GM12878 (cell line): ENCODE data around the gene ETV6. TPM values are rescaled to one million over a fixed set of nuclear protein-coding genes. Genes with fewer than 3 reads are reported as not detected.

Experiments
- ATAC-seq: fragments of 200-7000 bp; cut with Tn5 transposase; 3 replicates; pipeline ENCODE4 v1.9.1; 2020; ENCODE audit warnings: mild to moderate bottlenecking, moderate library complexity
- BruUV-seq: library from RNA; stranded (reverse); fragments of 400-500 nt; replicated peaks from 2 replicates; lab custom pipeline; 2021; lab: Mats Ljungman, UMichigan
- CTCF ChIA-PET: fragments of 300-600 bp; sonication (Branson Sonifier 250); formaldehyde crosslinking; extraction: SDS; loops from one replicate; lab custom pipeline; 2021; ENCODE audit warnings: inconsistent platforms; lab: Yijun Ruan, JAX
- POLR2A ChIA-PET: fragments of 350-600 bp; formaldehyde crosslinking; extraction: SDS; loops from one replicate; lab custom pipeline; 2021; ENCODE audit warnings: inconsistent platforms; lab: Charles Lee
- RAD21 ChIA-PET: fragments of 300-600 bp; sonication (Branson Sonifier 250); formaldehyde crosslinking; loops from one replicate; lab custom pipeline; 2023; ENCODE audit warnings: antibody characterized with exemption; ENCODE audit not compliant: unreplicated experiment; lab: Charles Lee
- SMC1A ChIA-PET: fragments of 300-600 bp; sonication (Branson Sonifier 250); formaldehyde crosslinking; loops from one replicate; lab custom pipeline; 2023; ENCODE audit not compliant: unreplicated experiment, uncharacterized antibody; lab: Charles Lee
- DNase-seq: peaks from one replicate; pipeline ENCODE4 v3.0.0-alpha.2; 2011; ENCODE audit warnings: low read depth, low spot score
- FAIRE-seq: peaks from 3 replicates; lab custom pipeline; 2011; peaks lifted over from hg19 to GRCh38; lab: Jason Lieb, UNC
- H2AFZ ChIP-seq: 2 replicates; pipeline ENCODE4 v1.6.0; 2011; ENCODE audit warnings: low read depth, low read length, control low read depth; ENCODE audit not compliant: control insufficient read depth
- H3K27ac ChIP-seq: 2 replicates; pipeline ENCODE4 v1.5.1; 2011; ENCODE audit warnings: control low read depth; ENCODE audit not compliant: control insufficient read depth, insufficient read depth
- H3K27me3 ChIP-seq, 2 experiments: replicated peaks in 1 of 2; 2 replicates each; pipeline versions ENCODE4 v1.6.0 to v1.6.1; 2011; ENCODE audit warnings: low read length in 1 of 2; ENCODE audit not compliant: control insufficient read depth in 2 of 2, insufficient read depth in 2 of 2
- H3K36me3 ChIP-seq, 2 experiments: 2 replicates each; pipeline ENCODE4 v1.5.1; 2011; ENCODE audit warnings: low read length in 1 of 2; ENCODE audit not compliant: control insufficient read depth in 2 of 2, insufficient read depth in 2 of 2
- H3K4me1 ChIP-seq: 2 replicates; pipeline ENCODE4 v1.6.1; 2011; ENCODE audit warnings: mild to moderate bottlenecking, low read length, moderate library complexity, mixed read lengths; ENCODE audit not compliant: control insufficient read depth, insufficient read depth
- H3K4me2 ChIP-seq: 2 replicates; pipeline ENCODE4 v1.6.0; 2011; ENCODE audit warnings: control low read depth; ENCODE audit not compliant: control insufficient read depth, insufficient read depth
- H3K4me3 ChIP-seq: fragments of 200-600 bp; sonication (generic); 2 replicates; pipeline ENCODE4 v1.5.1; 2016
- H3K79me2 ChIP-seq: 2 replicates; pipeline ENCODE4 v1.6.0; 2011; ENCODE audit warnings: low read length; ENCODE audit not compliant: control insufficient read depth, insufficient read depth
- H3K9ac ChIP-seq: 2 replicates; pipeline ENCODE4 v1.8.0; 2011; ENCODE audit warnings: low read length, control low read depth, mixed read lengths; ENCODE audit not compliant: control insufficient read depth, insufficient read depth
- H3K9me3 ChIP-seq: replicated peaks from 3 replicates; pipeline ENCODE4 v1.5.1; 2011; ENCODE audit warnings: mild to moderate bottlenecking, low read length; ENCODE audit not compliant: control insufficient read depth, insufficient read depth
- H4K20me1 ChIP-seq: 2 replicates; pipeline ENCODE4 v1.6.0; 2011; ENCODE audit not compliant: control insufficient read depth, insufficient read depth
- CBX5 ChIP-seq: sonication (generic); IDR thresholded peaks from 2 replicates; pipeline ENCODE4 v1.6.1; 2016; ENCODE audit warnings: low read depth, moderate library complexity, mild to moderate bottlenecking, inconsistent platforms
- HCFC1 ChIP-seq: fragments of 150-350 bp; IDR thresholded peaks from 2 replicates; pipeline ENCODE4 v1.6.1; 2014; ENCODE audit warnings: low read length
- HSF1 ChIP-seq: fragments of 150-350 bp; IDR thresholded peaks from 2 replicates; pipeline ENCODE4 v1.6.1; 2014; ENCODE audit warnings: mild to moderate bottlenecking, low read depth, low read length
- IRF4 ChIP-seq: IDR thresholded peaks from 2 replicates; pipeline ENCODE4 v1.6.1; 2011; ENCODE audit warnings: low read depth, low read length
- IRF5 ChIP-seq: fragments of 450-650 bp; IDR thresholded peaks from 2 replicates; pipeline ENCODE4 v1.6.1; 2017; ENCODE audit warnings: borderline replicate concordance
- KLF5 ChIP-seq: fragments of 450-650 bp; IDR thresholded peaks from 2 replicates; pipeline ENCODE4 v1.6.1; 2014; ENCODE audit warnings: mild to moderate bottlenecking; ENCODE audit not compliant: partially characterized antibody
- LARP7 ChIP-seq: fragments of 450-650 bp; IDR thresholded peaks from 2 replicates; pipeline ENCODE4 v1.6.1; 2017; ENCODE audit warnings: mild to moderate bottlenecking
- MTA2 ChIP-seq: fragments of 450-650 bp; IDR thresholded peaks from 2 replicates; pipeline ENCODE4 v1.6.1; 2016; ENCODE audit warnings: low read depth, mild to moderate bottlenecking, moderate library complexity
- MTA3 ChIP-seq: IDR thresholded peaks from 2 replicates; pipeline ENCODE4 v1.6.1; 2012; ENCODE audit warnings: low read length, inconsistent platforms, borderline replicate concordance
- MYB ChIP-seq: fragments of 150-350 bp; IDR thresholded peaks from 2 replicates; pipeline ENCODE4 v1.6.1; 2014; ENCODE audit warnings: mild to moderate bottlenecking, low read depth, low read length, borderline replicate concordance
- POLR2AphosphoS5 ChIP-seq: IDR thresholded peaks from 2 replicates; pipeline ENCODE4 v1.6.1; 2011; ENCODE audit warnings: mild to moderate bottlenecking, low read length, inconsistent platforms
- RUNX3 ChIP-seq: IDR thresholded peaks from 2 replicates; pipeline ENCODE4 v1.6.1; 2012; ENCODE audit warnings: low read length, inconsistent platforms
- SIX5 ChIP-seq: IDR thresholded peaks from 2 replicates; pipeline ENCODE4 v1.6.1; 2011; ENCODE audit warnings: mild to moderate bottlenecking, low read depth, low read length, moderate library complexity; ENCODE audit not compliant: severe bottlenecking
- TARDBP ChIP-seq: IDR thresholded peaks from 2 replicates; pipeline ENCODE4 v1.6.1; 2016; ENCODE audit warnings: borderline replicate concordance
- TCF3 ChIP-seq: IDR thresholded peaks from 2 replicates; pipeline ENCODE4 v1.6.1; 2012; ENCODE audit warnings: low read depth, mild to moderate bottlenecking, low read length, borderline replicate concordance; ENCODE audit not compliant: insufficient read depth
- ZNF217 ChIP-seq: fragments of 450-650 bp; IDR thresholded peaks from 2 replicates; pipeline ENCODE4 v1.6.1; 2017; ENCODE audit warnings: antibody characterized with exemption, mild to moderate bottlenecking
- ZNF384 ChIP-seq: IDR thresholded peaks from 2 replicates; pipeline ENCODE4 v1.6.1; 2012; ENCODE audit warnings: low read depth, mild to moderate bottlenecking, low read length, improper control_type of control experiment, borderline replicate concordance
- WGBS: methylation state at CpG from one replicate; pipeline ENCODE4 v1.1.6; 2016; ENCODE audit warnings: low lambda C conversion rate; ENCODE audit not compliant: insufficient replicate concordance, insufficient coverage; ENCODE audit errors: missing lambda C conversion rate; 5-methylcytosine and 5-hydroxymethylcytosine counted together
- in situ Hi-C: fragments of 300-500 bp; cut with MboI; formaldehyde crosslinking; loops from 9 replicates; pipeline ENCODE4 v1.14.3; 2018; ENCODE audit warnings: mixed read lengths
- intact Hi-C: fragments of 100-400 bp; cut with micrococcal nuclease; formaldehyde crosslinking; loops from one replicate; pipeline ENCODE4 v1.14.2; 2022; ENCODE audit not compliant: unreplicated experiment
- polyA plus RNA-seq, 11 experiments: library from polyadenylated mRNA; depleted of rRNA in 4 of 11; unstranded in 6 of 11; stranded (reverse) in 5 of 11; fragments of >200 nt; fragmentation: Nextera tagmentation in 4 of 11; fragmentation: Illumina TruSeq in 1 of 11; extraction: Ambion mirVana in 4 of 11; extraction: Trizol in 1 of 11; gene quantifications; 1 replicate in 1 of 11; 2 replicates in 10 of 11; pipeline versions ENCODE4 v1.2.1 to v1.2.3, GENCODE V29; 2011 to 2016; ENCODE audit warnings: inconsistent platforms in 2 of 11, missing spikeins in 2 of 11, low read depth in 1 of 11
- total RNA-seq, 4 experiments: library from RNA; depleted of rRNA in 3 of 4; stranded (reverse); fragments of >200 nt in 3 of 4; fragmentation: Illumina TruSeq in 1 of 4; extraction: Trizol in 1 of 4; gene quantifications; 2 replicates each; pipeline versions ENCODE4 v1.2.1 to v1.2.3, GENCODE V29; 2013 to 2021

ETV6 gene
- total and polyA plus RNA-seq, 10 of the 15 experiments (the other 5 are each of a cell fraction or from before 2014, with no cell fraction given), result 6.6 to 74.8 (median 24.6) TPM

GRCh38 chr12:11847539-11847938 is 198.1 kb downstream of the ETV6 start:
- Histone ChIP-seq H3K36me3 (peaks cover 4 to 15% of the 10 kb centered on the region in 2 experiments), H3K4me2 (no peak overlapping the region), H3K4me3 (no peak overlapping the region), H3K4me1 (no peaks in the 10 kb centered on the region), H3K9me3 (no peaks in the 10 kb centered on the region), H3K27ac (no peak overlapping the region), H2AFZ (no peak overlapping the region), H3K79me2 (no peaks in the 10 kb centered on the region), H3K9ac (no peak overlapping the region), H3K27me3 (no peaks in the 10 kb centered on the region), H4K20me1 (no peaks in the 10 kb centered on the region)
- BruUV-seq, result no TSS peak
- RAD21 ChIA-PET, result no interaction called here
- 100% methylated on average over 1 of the region's 1 CpG for WGBS
- POLR2A ChIA-PET, result no interaction called here
- DNase-seq (no peak), FAIRE-seq (no peak), ATAC-seq (no peak)
- SMC1A ChIA-PET, result interaction anchor here (1.0 kb wide), 1 partner anchor 162 kb away, joined by 3 read pairs; no protein-coding TSS in a partner anchor
- in situ Hi-C loops, result no loop called here
- CTCF ChIA-PET, result no interaction called here
- intact Hi-C loops, result no loop called here
- TF ChIP-seq ZNF384 (no peak), HCFC1 (no peak), MTA2 (no peak), KLF5 (no peak), HSF1 (no peak), MYB (no peak), TARDBP (no peak), CBX5 (no peak), ZNF217 (no peak), RUNX3 (no peak), MTA3 (no peak), POLR2AphosphoS5 (no peak), TCF3 (no peak), SIX5 (no peak), IRF4 (no peak), IRF5 (no peak), LARP7 (no peak)
